ENCODE measurements around the gene ABLIM1.

DNA sequence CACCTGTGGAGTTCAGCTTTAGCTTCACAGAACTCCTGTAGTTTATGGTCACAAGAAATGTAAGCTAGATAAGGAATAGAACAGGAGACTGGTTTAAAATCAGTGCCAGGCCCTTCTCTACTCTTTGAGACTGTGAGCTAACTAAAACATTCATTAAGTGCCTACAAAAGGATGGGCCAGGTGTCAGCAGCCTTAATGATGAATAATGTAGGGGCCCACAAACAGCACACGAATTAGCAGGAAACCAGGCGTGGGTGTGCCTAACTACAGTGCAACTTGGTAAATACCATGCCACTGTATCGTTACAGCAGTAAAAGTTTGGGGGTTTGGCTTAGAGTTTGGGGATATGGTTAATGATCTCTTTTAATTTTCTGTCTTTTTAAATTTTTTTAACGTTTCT lies 6.1 kb upstream of the ABLIM1 start:
- TF ChIP-seq, protein P1, sequence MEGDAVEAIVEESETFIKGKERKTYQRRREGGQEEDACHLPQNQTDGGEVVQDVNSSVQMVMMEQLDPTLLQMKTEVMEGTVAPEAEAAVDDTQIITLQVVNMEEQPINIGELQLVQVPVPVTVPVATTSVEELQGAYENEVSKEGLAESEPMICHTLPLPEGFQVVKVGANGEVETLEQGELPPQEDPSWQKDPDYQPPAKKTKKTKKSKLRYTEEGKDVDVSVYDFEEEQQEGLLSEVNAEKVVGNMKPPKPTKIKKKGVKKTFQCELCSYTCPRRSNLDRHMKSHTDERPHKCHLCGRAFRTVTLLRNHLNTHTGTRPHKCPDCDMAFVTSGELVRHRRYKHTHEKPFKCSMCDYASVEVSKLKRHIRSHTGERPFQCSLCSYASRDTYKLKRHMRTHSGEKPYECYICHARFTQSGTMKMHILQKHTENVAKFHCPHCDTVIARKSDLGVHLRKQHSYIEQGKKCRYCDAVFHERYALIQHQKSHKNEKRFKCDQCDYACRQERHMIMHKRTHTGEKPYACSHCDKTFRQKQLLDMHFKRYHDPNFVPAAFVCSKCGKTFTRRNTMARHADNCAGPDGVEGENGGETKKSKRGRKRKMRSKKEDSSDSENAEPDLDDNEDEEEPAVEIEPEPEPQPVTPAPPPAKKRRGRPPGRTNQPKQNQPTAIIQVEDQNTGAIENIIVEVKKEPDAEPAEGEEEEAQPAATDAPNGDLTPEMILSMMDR (IDR thresholded peaks at IDR 0.05), result no peak
- TF ChIP-seq, protein P2, sequence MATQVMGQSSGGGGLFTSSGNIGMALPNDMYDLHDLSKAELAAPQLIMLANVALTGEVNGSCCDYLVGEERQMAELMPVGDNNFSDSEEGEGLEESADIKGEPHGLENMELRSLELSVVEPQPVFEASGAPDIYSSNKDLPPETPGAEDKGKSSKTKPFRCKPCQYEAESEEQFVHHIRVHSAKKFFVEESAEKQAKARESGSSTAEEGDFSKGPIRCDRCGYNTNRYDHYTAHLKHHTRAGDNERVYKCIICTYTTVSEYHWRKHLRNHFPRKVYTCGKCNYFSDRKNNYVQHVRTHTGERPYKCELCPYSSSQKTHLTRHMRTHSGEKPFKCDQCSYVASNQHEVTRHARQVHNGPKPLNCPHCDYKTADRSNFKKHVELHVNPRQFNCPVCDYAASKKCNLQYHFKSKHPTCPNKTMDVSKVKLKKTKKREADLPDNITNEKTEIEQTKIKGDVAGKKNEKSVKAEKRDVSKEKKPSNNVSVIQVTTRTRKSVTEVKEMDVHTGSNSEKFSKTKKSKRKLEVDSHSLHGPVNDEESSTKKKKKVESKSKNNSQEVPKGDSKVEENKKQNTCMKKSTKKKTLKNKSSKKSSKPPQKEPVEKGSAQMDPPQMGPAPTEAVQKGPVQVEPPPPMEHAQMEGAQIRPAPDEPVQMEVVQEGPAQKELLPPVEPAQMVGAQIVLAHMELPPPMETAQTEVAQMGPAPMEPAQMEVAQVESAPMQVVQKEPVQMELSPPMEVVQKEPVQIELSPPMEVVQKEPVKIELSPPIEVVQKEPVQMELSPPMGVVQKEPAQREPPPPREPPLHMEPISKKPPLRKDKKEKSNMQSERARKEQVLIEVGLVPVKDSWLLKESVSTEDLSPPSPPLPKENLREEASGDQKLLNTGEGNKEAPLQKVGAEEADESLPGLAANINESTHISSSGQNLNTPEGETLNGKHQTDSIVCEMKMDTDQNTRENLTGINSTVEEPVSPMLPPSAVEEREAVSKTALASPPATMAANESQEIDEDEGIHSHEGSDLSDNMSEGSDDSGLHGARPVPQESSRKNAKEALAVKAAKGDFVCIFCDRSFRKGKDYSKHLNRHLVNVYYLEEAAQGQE (IDR thresholded peaks at IDR 0.05; ENCODE audit: insufficient read depth in 1 of 2, low read depth in 2 of 2, low read length in 1 of 2), result no peak
- no peak for TF ChIP-seq TCF7L2 (IDR thresholded peaks at IDR 0.05; ENCODE audit: low read depth, low read length)
- TF ChIP-seq POLR2AphosphoS5 (IDR thresholded peaks at IDR 0.05; ENCODE audit: low read depth, low read length), result no peak
- no peak for TF ChIP-seq SIN3A (IDR thresholded peaks at IDR 0.05; ENCODE audit: borderline replicate concordance, insufficient read depth, low read depth, low read length)

Measured in Panc1 (cell line).